GM12873 (cell line): ENCODE results near the gene PTPRO.

Source experiments
- CTCF ChIP-seq: IDR thresholded peaks from 2 replicates; pipeline ENCODE4 v1.5.1; 2012; ENCODE audit warnings: low read depth, mild to moderate bottlenecking, moderate library complexity, low read length, control low read depth; ENCODE audit not compliant: insufficient read depth; ENCODE audit errors: missing control alignments

The PTPRO gene

GRCh38 chr12:15387772-15388171 is 65.5 kb downstream of the PTPRO start:
- TF ChIP-seq CTCF, result no peak

GRCh38 chr12:15389561-15389960 is 67.3 kb downstream of the PTPRO start:
- TF ChIP-seq CTCF, result no peak

GRCh38 chr12:15393037-15393436 is 70.7 kb downstream of the PTPRO start:
- TF ChIP-seq CTCF, result no peak

GRCh38 chr12:15393995-15394394 is 71.7 kb downstream of the PTPRO start:
- no peak for TF ChIP-seq CTCF

- TF ChIP-seq CTCF, result no peak
These were observed 82.2 kb downstream of the PTPRO start for GRCh38 chr12:15404485-15404884.

GRCh38 chr12:15405606-15406005 is 83.3 kb downstream of the PTPRO start:
- no peak for TF ChIP-seq CTCF

GRCh38 chr12:15407025-15407424 is 84.7 kb downstream of the PTPRO start:
- no peak for TF ChIP-seq CTCF

- TF ChIP-seq CTCF, result no peak
These were observed 89.5 kb downstream of the PTPRO start for GRCh38 chr12:15411842-15412241.
